PC-9 (cell line): Measurements from ENCODE around the gene PSMA5.

ENCODE experiments used
- CTCF ChIP-seq: fragments of 200-600 bp; sonication (generic); conservative IDR thresholded peaks from 2 replicates; pipeline ENCODE4 v1.6.1; 2017; ENCODE audit warnings: mixed run types, antibody characterized with exemption, mild to moderate bottlenecking, moderate library complexity
- EZH2 ChIP-seq: fragments of 200-600 bp; sonication (generic); IDR thresholded peaks from 2 replicates; pipeline ENCODE4 v1.8.0; 2017; ENCODE audit warnings: antibody characterized with exemption, low read depth

GRCh38 chr1:109433322-109433721, 7.1 kb upstream of the PSMA5 start:
- TF ChIP-seq CTCF (no peak), EZH2 (no peak)
